ENCODE measurements around the gene STARD5.
A peak's percentile ranks its signal among the peaks of the same experiment; 100 is the strongest.

The STARD5 gene

DNA sequence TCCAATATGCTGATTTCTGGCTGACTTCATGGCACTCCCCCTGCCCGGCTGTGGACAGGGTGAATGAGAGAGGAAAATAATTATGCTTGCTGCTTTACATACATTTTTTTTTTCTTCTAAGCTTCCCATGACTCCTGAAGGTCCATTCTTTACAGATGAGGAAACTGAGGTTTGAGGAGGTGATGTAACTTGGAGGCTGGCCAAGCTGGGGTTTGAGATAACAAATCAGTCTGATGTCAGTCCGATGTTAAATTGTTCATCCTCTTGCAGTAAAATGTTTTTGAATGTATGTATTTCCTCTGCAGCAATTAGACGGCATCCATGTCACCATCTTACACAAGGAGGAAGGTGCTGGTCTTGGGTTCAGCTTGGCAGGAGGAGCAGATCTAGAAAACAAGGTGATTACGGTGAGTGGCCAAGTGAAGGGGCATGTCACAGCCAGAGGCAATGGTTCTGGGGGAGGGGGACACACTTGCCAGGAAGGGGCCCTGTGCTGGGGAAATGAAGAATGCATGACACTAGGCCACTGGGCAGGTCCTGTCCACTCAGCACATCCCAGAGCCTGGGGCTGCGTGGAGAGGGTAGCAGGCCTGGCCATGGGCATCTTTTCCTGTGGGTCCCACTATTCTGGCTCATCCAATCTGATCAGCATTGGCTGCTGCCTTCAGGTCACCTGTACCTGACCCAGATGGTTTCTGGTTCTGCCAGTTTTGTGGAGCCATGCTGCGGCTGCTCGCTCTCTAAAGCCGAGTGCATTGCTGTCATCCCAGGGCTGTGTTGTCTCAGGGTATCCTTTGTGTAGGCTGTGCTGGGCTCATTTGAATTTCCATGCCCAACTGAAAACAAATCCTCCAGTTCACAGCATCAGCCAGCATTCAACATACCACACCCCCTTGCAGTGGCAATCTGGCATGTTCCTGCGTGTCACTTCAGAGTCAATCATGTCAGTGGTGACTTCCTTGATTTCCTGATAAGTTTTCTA is 20.4 kb downstream of the STARD5 start:
- DNase-seq (ENCODE audit: low spot score), result no peak
- TF ChIP-seq CTCF (IDR thresholded peaks at IDR 0.05; ENCODE audit: extremely low read depth, missing control alignments), result no peak

- TF ChIP-seq CTCF (IDR thresholded peaks at IDR 0.05; ENCODE audit: extremely low read depth, missing control alignments), result no peak
- DNase-seq (ENCODE audit: low spot score), result no peak
Observed at GRCh38 chr15:81302701-81303109, 21.2 kb downstream of the STARD5 start.

GRCh38 chr15:81301815-81302399 is 22.0 kb downstream of the STARD5 start:
- DNase-seq (ENCODE audit: low spot score), result peak; percentile 58
- no peak for TF ChIP-seq CTCF (IDR thresholded peaks at IDR 0.05; ENCODE audit: extremely low read depth, missing control alignments)

- no peak for DNase-seq (ENCODE audit: low spot score)
- TF ChIP-seq CTCF (IDR thresholded peaks at IDR 0.05; ENCODE audit: extremely low read depth, missing control alignments), result no peak
Observed at GRCh38 chr15:81301385-81301784, 22.6 kb downstream of the STARD5 start.

DNA sequence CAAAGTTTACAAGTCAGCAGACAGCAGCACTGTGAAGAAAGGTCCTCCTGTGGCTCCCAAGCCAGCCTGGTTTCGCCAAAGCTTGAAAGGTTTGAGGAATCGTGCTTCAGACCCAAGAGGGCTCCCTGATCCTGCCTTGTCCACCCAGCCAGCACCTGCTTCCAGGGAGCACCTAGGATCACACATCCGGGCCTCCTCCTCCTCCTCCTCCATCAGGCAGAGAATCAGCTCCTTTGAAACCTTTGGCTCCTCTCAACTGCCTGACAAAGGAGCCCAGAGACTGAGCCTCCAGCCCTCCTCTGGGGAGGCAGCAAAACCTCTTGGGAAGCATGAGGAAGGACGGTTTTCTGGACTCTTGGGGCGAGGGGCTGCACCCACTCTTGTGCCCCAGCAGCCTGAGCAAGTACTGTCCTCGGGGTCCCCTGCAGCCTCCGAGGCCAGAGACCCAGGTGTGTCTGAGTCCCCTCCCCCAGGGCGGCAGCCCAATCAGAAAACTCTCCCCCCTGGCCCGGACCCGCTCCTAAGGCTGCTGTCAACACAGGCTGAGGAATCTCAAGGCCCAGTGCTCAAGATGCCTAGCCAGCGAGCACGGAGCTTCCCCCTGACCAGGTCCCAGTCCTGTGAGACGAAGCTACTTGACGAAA is 24.2 kb downstream of the STARD5 start:
- TF ChIP-seq CTCF (IDR thresholded peaks at IDR 0.05; ENCODE audit: extremely low read depth, missing control alignments), result no peak
- no peak for DNase-seq (ENCODE audit: low spot score)

DNA sequence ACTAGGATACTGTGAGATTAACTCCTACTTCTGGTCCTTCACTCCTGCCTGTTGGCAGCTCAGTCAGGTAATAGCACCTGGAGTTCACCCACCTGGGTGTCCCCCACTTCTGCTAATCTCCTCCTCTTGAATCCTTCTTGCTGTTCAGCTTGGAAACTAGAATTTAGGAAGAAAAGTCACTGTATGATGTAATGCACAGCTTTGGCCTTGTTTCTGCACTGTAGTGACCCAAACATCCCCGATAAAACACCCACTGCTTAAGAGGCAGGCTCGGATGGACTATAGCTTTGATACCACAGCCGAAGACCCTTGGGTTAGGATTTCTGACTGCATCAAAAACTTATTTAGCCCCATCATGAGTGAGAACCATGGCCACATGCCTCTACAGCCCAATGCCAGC is 24.8 kb downstream of the STARD5 start:
- no peak for TF ChIP-seq CTCF (IDR thresholded peaks at IDR 0.05; ENCODE audit: extremely low read depth, missing control alignments)
- no peak for DNase-seq (ENCODE audit: low spot score)

- TF ChIP-seq CTCF (IDR thresholded peaks at IDR 0.05; ENCODE audit: extremely low read depth, missing control alignments), result no peak
- no peak for DNase-seq (ENCODE audit: low spot score)
Observed at GRCh38 chr15:81298611-81299010, 25.3 kb downstream of the STARD5 start.
